ENCODE results near the gene PAK4. TPM values are rescaled to one million over a fixed set of nuclear protein-coding genes. Genes with fewer than 3 reads are reported as not detected.
A peak's percentile ranks its signal among the peaks of the same experiment; 100 is the strongest.

PAK4 gene
- total and polyA plus RNA-seq, 3 donors from 2014 or later: 61.0 to 88.3 (median 84.3) TPM

- WGBS, 2 donors: 61 to 88% methylated on average over 14 to 20 of the region's 20 CpGs
- intact Hi-C loops (cut with DNase I; ENCODE audit: low total_unique reads): no loop called here
Observed at GRCh38 chr19:39132344-39132969, 6.9 kb downstream of the PAK4 start.

GRCh38 chr19:39133431-39134270 lies 8.1 kb downstream of the PAK4 start:
- WGBS, 2 donors: 49 to 60% methylated on average over 19 to 23 of the region's 23 CpGs
- Histone ChIP-seq H3K36me3 (ENCODE audit: low read depth, missing control alignments) (no peaks in the 10 kb centered on the region), H3K9me3 (no peaks in the 10 kb centered on the region), H3K4me1 (peaks cover 73% of the 10 kb centered on the region), H3K4me3 (no peak overlapping the region), H3K27me3 (no peaks in the 10 kb centered on the region), H3K27ac (peak overlapping the region; percentile 42 to 72)
- no peak for TF ChIP-seq POLR2A (IDR thresholded peaks at IDR 0.05)
- DNase-seq: peak; percentile 71
- intact Hi-C loops (cut with DNase I; ENCODE audit: low total_unique reads): no loop called here

More at GRCh38 chr19:39132344-39132969, 6.9 kb downstream of the PAK4 start:
- TF ChIP-seq POLR2A (IDR thresholded peaks at IDR 0.05) (no peak), CTCF (IDR thresholded peaks at IDR 0.05) (no peak)
- no peaks in the 10 kb centered on the region for H3K27me3 ChIP-seq
- H3K27ac ChIP-seq: no peak overlapping the region
- no peaks in the 10 kb centered on the region for H3K36me3 ChIP-seq (ENCODE audit: low read depth, missing control alignments)
- H3K4me1 ChIP-seq: peaks cover 83% of the 10 kb centered on the region
- DNase-seq: no peak
- H3K9me3 ChIP-seq: no peaks in the 10 kb centered on the region
- H3K4me3 ChIP-seq: no peak overlapping the region

- Histone ChIP-seq H3K27ac (no peak overlapping the region), H3K9me3 (no peaks in the 10 kb centered on the region), H3K27me3 (no peaks in the 10 kb centered on the region), H3K4me1 (peaks cover 76% of the 10 kb centered on the region), H3K4me3 (no peak overlapping the region), H3K36me3 (ENCODE audit: low read depth, missing control alignments) (no peaks in the 10 kb centered on the region)
- 77 to 79% methylated on average over 13 of the region's 13 CpGs for WGBS, 2 donors
- TF ChIP-seq POLR2A (IDR thresholded peaks at IDR 0.05) (no peak), CTCF (IDR thresholded peaks at IDR 0.05) (no peak)
- DNase-seq: no peak
- intact Hi-C loops (cut with DNase I; ENCODE audit: low total_unique reads): no loop called here
Observed at GRCh38 chr19:39135701-39136100, 10.1 kb downstream of the PAK4 start.

- Histone ChIP-seq H3K9me3 (no peaks in the 10 kb centered on the region), H3K4me1 (peaks cover 70% of the 10 kb centered on the region), H3K27me3 (no peaks in the 10 kb centered on the region), H3K27ac (no peak overlapping the region), H3K4me3 (no peak overlapping the region), H3K36me3 (ENCODE audit: low read depth, missing control alignments) (no peaks in the 10 kb centered on the region)
- no peak for DNase-seq
- intact Hi-C loops (cut with DNase I; ENCODE audit: low total_unique reads): no loop called here
- no peak for TF ChIP-seq CTCF (IDR thresholded peaks at IDR 0.05)
- no peak for TF ChIP-seq POLR2A (IDR thresholded peaks at IDR 0.05)
- 83 to 90% methylated on average over 5 to 12 of the region's 12 CpGs for WGBS, 2 donors
Observed at GRCh38 chr19:39136225-39136940, 10.8 kb downstream of the PAK4 start.

- Histone ChIP-seq H3K27ac (no peak overlapping the region), H3K9me3 (no peaks in the 10 kb centered on the region), H3K4me3 (no peak overlapping the region), H3K27me3 (no peaks in the 10 kb centered on the region), H3K4me1 (peaks cover 62% of the 10 kb centered on the region), H3K36me3 (ENCODE audit: low read depth, missing control alignments) (no peaks in the 10 kb centered on the region)
- WGBS, 2 donors: 59 to 61% methylated on average over 11 to 12 of the region's 12 CpGs
- TF ChIP-seq POLR2A (IDR thresholded peaks at IDR 0.05) (no peak), CTCF (IDR thresholded peaks at IDR 0.05) (no peak)
- intact Hi-C loops (cut with DNase I; ENCODE audit: low total_unique reads): no loop called here
- DNase-seq: no peak
Observed at GRCh38 chr19:39137131-39137530, 11.5 kb downstream of the PAK4 start.
